ENCODE data around the gene POPDC3. TPM values are rescaled to one million over a fixed set of nuclear protein-coding genes. Genes with fewer than 3 reads are reported as not detected.

Gene POPDC3
- total RNA-seq, 1 donor from 2014 or later = 0.86 TPM

DNA sequence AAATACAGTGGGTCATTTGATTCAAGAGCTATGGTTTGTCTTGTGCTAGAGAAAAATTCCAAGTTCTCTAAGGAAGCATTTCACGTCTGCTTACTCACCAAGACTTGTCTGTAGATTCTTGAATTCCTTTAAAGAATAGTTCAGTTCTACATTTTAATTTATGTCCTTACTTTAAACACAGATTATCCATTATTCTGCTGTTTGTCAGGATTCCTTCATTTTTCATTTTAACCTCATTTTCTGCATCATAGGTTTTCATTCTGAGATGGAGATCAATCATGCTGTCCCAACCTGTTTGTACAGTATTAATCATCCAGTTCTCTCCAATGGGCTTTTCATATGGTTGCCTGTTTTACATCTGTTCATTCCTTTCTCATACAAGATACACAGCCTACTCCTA is 24.5 kb upstream of the POPDC3 start:
- H3K4me3 Mint-ChIP-seq = no peak overlapping the region

GRCh38 chr6:105202486-105202885 is 22.7 kb upstream of the POPDC3 start:
- H3K27me3 Mint-ChIP-seq (ENCODE audit: low read depth) = no peaks in the 10 kb centered on the region
- no peaks in the 10 kb centered on the region for H3K36me3 Mint-ChIP-seq (ENCODE audit: low read depth)
- H3K4me1 Mint-ChIP-seq = peaks cover 23% of the 10 kb centered on the region
- no peaks in the 10 kb centered on the region for H3K9me3 Mint-ChIP-seq
- TF ChIP-seq CTCF (conservative IDR thresholded peaks at IDR 0.05) = no peak
- DNase-seq (ENCODE audit: low read depth, low spot score) = no peak
- no peak overlapping the region for H3K4me3 Mint-ChIP-seq
- no peak overlapping the region for H3K27ac Mint-ChIP-seq (ENCODE audit: unreplicated experiment)

More for the DNA sequence above, 24.5 kb upstream of the POPDC3 start:
- TF ChIP-seq CTCF (conservative IDR thresholded peaks at IDR 0.05) = no peak
- H3K27me3 Mint-ChIP-seq (ENCODE audit: low read depth) = no peaks in the 10 kb centered on the region
- H3K4me1 Mint-ChIP-seq = peaks cover 28% of the 10 kb centered on the region
- H3K27ac Mint-ChIP-seq (ENCODE audit: unreplicated experiment) = no peak overlapping the region
- peaks cover 3% of the 10 kb centered on the region for H3K9me3 Mint-ChIP-seq
- H3K36me3 Mint-ChIP-seq (ENCODE audit: low read depth) = no peaks in the 10 kb centered on the region
- DNase-seq (ENCODE audit: low read depth, low spot score) = no peak

GRCh38 chr6:105200133-105200730 is 20.4 kb upstream of the POPDC3 start:
- H3K4me1 Mint-ChIP-seq = peaks cover 23% of the 10 kb centered on the region
- no peak overlapping the region for H3K27ac Mint-ChIP-seq (ENCODE audit: unreplicated experiment)
- H3K9me3 Mint-ChIP-seq = peaks cover 2% of the 10 kb centered on the region
- TF ChIP-seq CTCF (conservative IDR thresholded peaks at IDR 0.05) = no peak
- H3K27me3 Mint-ChIP-seq (ENCODE audit: low read depth) = no peaks in the 10 kb centered on the region
- no peaks in the 10 kb centered on the region for H3K36me3 Mint-ChIP-seq (ENCODE audit: low read depth)
- no peak for DNase-seq (ENCODE audit: low read depth, low spot score)
- no peak overlapping the region for H3K4me3 Mint-ChIP-seq

DNA sequence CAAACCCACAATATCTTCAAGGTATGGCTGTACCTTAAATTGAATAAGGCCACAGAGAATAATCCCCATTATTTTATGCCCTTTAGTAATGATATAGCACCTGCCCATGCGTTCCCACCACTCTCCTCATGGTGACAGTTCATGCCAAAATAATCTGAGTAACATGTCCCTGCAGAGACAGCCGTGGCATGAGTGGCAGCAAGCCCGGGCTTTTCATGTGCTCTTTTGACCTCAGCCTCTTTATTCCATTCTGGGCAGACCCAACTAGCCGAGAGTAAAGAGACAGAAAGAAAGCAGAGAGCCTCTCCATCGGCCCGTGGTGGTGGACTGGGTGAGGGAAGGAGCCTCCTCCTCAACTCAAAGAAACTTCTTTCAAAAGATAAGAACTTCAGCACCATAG is 19.9 kb upstream of the POPDC3 start:
- DNase-seq (ENCODE audit: low read depth, low spot score) = no peak
- no peaks in the 10 kb centered on the region for H3K36me3 Mint-ChIP-seq (ENCODE audit: low read depth)
- no peaks in the 10 kb centered on the region for H3K27me3 Mint-ChIP-seq (ENCODE audit: low read depth)
- peaks cover 2% of the 10 kb centered on the region for H3K9me3 Mint-ChIP-seq
- no peak for TF ChIP-seq CTCF (conservative IDR thresholded peaks at IDR 0.05)
- peaks cover 20% of the 10 kb centered on the region for H3K4me1 Mint-ChIP-seq
- no peak overlapping the region for H3K27ac Mint-ChIP-seq (ENCODE audit: unreplicated experiment)
- H3K4me3 Mint-ChIP-seq = no peak overlapping the region

DNA sequence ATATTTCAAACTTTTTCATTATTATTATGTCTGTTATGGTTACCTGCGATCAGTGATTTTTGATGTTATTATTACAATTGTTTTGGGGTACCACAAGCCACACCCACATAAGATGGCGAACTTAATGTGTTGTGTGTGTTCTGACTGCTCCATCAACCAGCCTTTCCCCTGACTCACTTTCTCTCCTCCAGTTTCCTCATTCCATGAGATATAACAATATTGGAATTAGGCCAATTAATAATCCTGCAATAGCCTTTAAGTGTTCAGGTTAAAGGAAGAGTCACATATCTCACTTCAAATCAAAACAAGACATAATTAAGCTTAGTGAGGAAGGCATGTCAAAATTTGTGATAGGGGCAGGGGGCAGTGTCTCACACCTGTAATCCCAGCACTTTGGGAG is 16.3 kb upstream of the POPDC3 start:
- H3K4me3 Mint-ChIP-seq = no peak overlapping the region
- H3K36me3 Mint-ChIP-seq (ENCODE audit: low read depth) = no peaks in the 10 kb centered on the region
- H3K9me3 Mint-ChIP-seq = peaks cover 2% of the 10 kb centered on the region
- H3K27ac Mint-ChIP-seq (ENCODE audit: unreplicated experiment) = no peak overlapping the region
- peaks cover 7% of the 10 kb centered on the region for H3K4me1 Mint-ChIP-seq
- no peaks in the 10 kb centered on the region for H3K27me3 Mint-ChIP-seq (ENCODE audit: low read depth)
- DNase-seq (ENCODE audit: low read depth, low spot score) = no peak
- TF ChIP-seq CTCF (conservative IDR thresholded peaks at IDR 0.05) = no peak

All from neural crest cell (in vitro differentiated cells).